HG02763 (cell line): ENCODE measurements around the gene EML6.

Experiments
- ATAC-seq: cut with Tn5 transposase; IDR thresholded peaks from one replicate; pipeline ENCODE4 v1.9.1; 2021; ENCODE audit warnings: mild to moderate bottlenecking, moderate library complexity; ENCODE audit not compliant: unreplicated experiment

Gene EML6

DNA sequence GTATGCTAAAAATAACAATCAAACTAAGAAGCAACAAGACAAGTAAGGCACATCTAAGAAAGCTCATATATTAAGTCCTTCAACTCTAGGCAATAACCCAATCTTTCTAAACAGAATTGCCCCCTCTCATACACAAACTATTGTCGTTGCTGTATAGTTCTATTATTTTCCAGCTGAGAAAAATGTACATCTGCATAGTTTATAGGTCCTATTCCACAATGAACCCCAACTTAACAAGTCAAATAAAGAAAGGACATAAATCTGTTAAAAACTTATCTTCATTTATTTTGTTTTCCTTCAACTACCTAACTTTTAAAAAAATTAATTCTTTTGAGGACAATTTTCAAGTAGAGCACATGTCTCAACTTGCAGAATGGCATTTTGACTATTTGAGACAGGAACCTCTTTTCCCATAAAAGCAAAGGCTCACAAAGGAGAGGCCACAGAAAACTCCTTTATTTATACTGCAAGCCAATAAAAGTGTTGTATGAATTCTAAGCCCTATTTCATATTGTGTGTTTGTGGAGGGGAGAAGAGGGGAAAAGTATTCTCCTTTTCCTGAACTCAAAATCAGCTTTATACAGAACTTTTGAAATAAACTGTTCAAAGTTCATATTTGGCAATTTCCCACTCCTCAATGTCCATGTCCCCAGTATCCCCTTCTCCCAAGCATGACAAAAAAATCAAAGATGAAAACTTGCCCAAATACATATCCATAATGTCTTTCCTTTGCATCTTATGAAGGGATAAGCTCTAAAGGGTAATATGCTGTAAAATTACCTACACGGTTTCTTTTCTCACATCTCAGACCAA, 289.4 kb downstream of the EML6 start:
- ATAC-seq = no peak

DNA sequence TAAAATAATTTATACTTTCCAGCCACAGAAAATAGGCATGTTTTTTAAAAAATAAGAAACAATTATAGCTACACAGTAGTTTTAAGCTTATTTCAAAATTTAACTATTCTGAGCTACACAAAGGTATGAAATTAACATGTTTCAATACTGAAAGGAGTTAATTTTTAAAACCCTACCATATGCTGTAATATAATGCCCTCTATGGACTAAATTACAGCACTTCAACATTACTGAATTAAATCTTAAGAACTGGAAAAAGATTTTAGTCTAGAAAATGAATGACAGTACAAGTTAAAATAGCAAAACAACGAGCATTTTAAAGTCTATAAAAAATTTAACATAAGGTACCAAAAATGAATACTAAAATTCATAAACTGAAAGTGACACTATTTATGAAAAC, 290.5 kb downstream of the EML6 start:
- ATAC-seq = no peak

GRCh38 chr2:55014962-55015939, 291.8 kb downstream of the EML6 start:
- no peak for ATAC-seq

DNA sequence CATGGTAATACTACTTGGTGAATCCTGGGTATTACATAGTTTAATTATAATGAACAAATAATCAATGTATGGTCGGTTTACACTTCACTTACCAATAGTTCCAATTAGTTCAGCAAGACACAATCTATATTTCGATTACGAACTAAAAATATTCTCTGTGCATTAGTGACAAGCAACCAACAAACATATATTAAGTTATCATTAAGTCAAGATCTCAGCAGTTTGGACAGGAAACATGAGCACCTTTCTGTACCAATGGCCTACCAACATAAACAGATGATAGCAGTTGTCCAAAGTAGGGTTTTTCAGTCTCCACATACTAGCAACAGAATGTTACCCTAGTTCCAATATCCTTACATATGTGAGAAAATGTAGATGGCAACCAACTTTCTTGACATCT, 294.0 kb downstream of the EML6 start:
- ATAC-seq = no peak

DNA sequence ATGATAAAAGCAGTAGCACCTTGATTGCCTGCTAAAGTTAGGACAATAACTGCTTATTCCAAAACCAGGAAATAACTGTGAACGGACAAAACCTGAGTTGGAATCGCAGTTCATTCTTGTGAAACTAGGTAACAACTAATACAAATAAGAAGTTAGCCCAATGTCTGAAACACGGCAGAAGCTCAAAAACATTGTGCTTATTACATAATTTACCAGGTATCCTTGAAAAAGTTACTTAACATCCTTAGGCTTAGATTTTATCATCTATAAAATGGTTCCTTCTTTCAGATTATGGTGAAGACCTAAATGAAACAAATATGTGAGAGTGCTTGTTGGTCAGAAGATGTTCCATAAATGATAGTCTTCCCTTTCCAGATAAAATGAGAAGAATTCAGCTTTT, 294.4 kb downstream of the EML6 start:
- ATAC-seq = no peak

- no peak for ATAC-seq
Observed at GRCh38 chr2:55018619-55019018, 295.2 kb downstream of the EML6 start.

- no peak for ATAC-seq
Observed at GRCh38 chr2:55019526-55020258, 296.2 kb downstream of the EML6 start.
